ENCODE data around the gene PTPRN2. TPM values are rescaled to one million over a fixed set of nuclear protein-coding genes. Genes with fewer than 3 reads are reported as not detected.

Gene PTPRN2
- polyA plus RNA-seq, 1 experiment: 0.02 TPM

DNA sequence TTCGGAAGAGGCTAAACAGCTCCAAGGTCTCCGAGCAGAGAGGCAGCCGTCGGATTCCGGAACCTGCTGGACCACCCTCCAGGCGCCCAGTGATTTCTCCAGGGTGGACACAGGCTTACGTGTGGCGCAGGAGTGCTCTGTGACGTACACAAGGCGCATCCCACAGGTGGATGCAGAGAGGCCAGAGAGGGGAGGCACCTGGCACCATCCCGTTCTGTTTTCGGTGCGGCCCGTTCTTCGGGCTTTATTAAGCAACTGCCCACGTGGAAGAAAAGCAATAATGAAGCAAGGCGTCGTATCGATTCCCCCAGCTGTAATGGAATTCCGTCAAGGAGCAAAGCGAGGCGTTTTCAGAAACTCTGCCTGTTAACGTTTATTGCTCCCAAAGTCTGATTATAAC lies 163.6 kb downstream of the PTPRN2 start:
- Histone ChIP-seq H3K27ac (ENCODE audit: low read depth, low read length) (no peak overlapping the region), H3K9me3 (ENCODE audit: control insufficient read depth, insufficient read depth, low read length) (peaks cover 68% of the 10 kb centered on the region), H3K27me3 (ENCODE audit: control insufficient read depth, insufficient read depth, low read length) (no peaks in the 10 kb centered on the region), H3K4me3 (ENCODE audit: low read depth, low read length) (no peak overlapping the region)
- ChIA-PET CTCF (no interaction called here), POLR2A (no interaction called here)
- TF ChIP-seq, protein P1, sequence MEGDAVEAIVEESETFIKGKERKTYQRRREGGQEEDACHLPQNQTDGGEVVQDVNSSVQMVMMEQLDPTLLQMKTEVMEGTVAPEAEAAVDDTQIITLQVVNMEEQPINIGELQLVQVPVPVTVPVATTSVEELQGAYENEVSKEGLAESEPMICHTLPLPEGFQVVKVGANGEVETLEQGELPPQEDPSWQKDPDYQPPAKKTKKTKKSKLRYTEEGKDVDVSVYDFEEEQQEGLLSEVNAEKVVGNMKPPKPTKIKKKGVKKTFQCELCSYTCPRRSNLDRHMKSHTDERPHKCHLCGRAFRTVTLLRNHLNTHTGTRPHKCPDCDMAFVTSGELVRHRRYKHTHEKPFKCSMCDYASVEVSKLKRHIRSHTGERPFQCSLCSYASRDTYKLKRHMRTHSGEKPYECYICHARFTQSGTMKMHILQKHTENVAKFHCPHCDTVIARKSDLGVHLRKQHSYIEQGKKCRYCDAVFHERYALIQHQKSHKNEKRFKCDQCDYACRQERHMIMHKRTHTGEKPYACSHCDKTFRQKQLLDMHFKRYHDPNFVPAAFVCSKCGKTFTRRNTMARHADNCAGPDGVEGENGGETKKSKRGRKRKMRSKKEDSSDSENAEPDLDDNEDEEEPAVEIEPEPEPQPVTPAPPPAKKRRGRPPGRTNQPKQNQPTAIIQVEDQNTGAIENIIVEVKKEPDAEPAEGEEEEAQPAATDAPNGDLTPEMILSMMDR (IDR thresholded peaks at IDR 0.05; ENCODE audit: low read depth, low read length): no peak
- DNase-seq (ENCODE audit: low read depth, low spot score): no peak

DNA sequence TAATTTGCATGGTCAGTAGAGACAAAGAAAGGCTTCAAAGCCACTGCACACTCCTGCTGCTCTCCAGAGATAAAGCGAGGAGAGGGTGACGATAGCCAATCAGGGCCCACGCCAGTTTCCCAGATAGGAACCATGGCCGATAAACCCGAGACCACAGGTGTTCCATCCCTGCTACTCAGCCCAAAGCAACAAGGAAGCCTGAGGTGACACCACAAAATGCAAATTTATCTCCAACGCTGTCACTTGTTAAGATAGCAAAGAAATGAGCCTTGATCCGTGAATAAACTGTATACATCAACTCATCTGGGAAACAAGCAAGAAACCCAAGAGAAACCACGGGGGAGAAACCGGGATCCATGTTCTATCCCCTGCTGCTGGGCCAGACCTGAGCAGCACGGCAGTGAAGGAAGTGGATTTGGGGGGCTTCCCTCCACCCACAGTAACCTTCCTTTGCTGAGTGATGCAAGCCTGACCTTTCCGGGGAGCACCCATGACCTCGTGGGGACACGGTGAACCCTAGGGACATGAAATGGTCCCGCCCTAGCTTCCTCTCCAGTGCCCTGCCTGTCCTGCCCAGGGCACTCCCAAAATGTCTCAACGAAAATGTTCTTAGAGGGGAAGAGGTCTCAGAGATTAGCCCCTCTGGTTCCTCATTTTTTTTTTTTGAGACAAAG lies 164.6 kb downstream of the PTPRN2 start:
- H3K4me3 ChIP-seq (ENCODE audit: low read depth, low read length): no peak overlapping the region
- peaks cover 60% of the 10 kb centered on the region for H3K9me3 ChIP-seq (ENCODE audit: control insufficient read depth, insufficient read depth, low read length)
- ChIA-PET POLR2A (no interaction called here), CTCF (no interaction called here)
- TF ChIP-seq, protein P1 (IDR thresholded peaks at IDR 0.05; ENCODE audit: low read depth, low read length): no peak
- no peak overlapping the region for H3K27ac ChIP-seq (ENCODE audit: low read depth, low read length)
- no peak for DNase-seq (ENCODE audit: low read depth, low spot score)
- H3K27me3 ChIP-seq (ENCODE audit: control insufficient read depth, insufficient read depth, low read length): no peaks in the 10 kb centered on the region

DNA sequence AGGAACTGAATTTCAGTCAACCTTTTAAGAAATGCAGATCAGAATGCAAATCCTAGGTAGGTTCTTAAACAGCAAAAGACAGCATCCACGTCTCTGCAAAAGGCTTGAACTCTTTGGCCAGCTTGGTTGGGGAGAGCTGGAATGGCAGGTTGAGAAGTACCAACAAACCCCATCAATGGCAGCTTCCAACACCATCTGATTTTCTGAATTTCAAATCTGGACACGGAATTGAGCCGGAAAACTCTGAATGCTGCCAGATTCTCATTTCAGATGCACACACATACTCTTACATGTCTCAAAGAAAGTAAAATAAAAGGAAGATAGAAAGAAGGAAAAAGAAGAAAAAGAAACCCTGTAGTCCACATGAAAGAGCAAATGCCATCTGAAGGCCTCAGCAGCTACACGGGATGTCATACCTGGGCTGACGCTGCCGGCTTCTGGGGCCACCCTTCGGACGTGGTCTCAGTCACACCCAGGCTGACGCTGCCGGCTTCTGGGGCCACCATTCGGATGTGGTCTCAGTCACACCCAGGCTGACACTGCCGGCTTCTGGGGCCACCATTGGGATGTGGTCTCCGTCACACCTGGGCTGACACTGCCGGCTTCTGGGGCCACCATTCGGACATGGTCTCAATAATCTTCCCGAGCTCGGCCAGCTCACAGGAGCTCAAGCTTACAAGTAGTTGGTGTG lies 165.3 kb downstream of the PTPRN2 start:
- CTCF ChIA-PET: no interaction called here
- H3K27ac ChIP-seq (ENCODE audit: low read depth, low read length): no peak overlapping the region
- peaks cover 57% of the 10 kb centered on the region for H3K9me3 ChIP-seq (ENCODE audit: control insufficient read depth, insufficient read depth, low read length)
- no peaks in the 10 kb centered on the region for H3K27me3 ChIP-seq (ENCODE audit: control insufficient read depth, insufficient read depth, low read length)
- no peak for DNase-seq (ENCODE audit: low read depth, low spot score)
- H3K4me3 ChIP-seq (ENCODE audit: low read depth, low read length): no peak overlapping the region
- TF ChIP-seq, protein P1 (IDR thresholded peaks at IDR 0.05; ENCODE audit: low read depth, low read length): no peak
- POLR2A ChIA-PET: no interaction called here

DNA sequence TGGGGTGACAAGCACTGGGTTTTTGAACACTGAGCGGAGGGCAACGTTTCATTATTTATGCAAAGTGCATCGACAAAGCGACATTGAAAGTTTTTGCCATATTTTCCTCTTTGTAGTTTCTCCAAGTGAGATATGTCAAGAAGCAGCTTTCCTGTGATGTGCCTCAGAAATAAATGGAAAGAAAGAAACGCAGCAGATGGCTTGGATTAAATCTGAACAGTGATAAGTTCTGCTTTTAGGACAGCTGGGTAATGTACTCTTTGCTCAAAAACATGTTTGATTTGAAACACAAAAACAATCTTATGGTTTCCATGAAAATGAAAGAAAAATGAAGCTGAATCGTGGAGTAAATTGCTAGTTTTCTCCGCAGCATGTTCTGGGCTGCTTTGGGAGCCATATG lies 166.3 kb downstream of the PTPRN2 start:
- Histone ChIP-seq H3K4me3 (ENCODE audit: low read depth, low read length) (no peak overlapping the region), H3K9me3 (ENCODE audit: control insufficient read depth, insufficient read depth, low read length) (peaks cover 66% of the 10 kb centered on the region), H3K27me3 (ENCODE audit: control insufficient read depth, insufficient read depth, low read length) (no peaks in the 10 kb centered on the region), H3K27ac (ENCODE audit: low read depth, low read length) (no peak overlapping the region)
- ChIA-PET CTCF (no interaction called here), POLR2A (no interaction called here)
- TF ChIP-seq, protein P1 (IDR thresholded peaks at IDR 0.05; ENCODE audit: low read depth, low read length): no peak
- no peak for DNase-seq (ENCODE audit: low read depth, low spot score)

DNA sequence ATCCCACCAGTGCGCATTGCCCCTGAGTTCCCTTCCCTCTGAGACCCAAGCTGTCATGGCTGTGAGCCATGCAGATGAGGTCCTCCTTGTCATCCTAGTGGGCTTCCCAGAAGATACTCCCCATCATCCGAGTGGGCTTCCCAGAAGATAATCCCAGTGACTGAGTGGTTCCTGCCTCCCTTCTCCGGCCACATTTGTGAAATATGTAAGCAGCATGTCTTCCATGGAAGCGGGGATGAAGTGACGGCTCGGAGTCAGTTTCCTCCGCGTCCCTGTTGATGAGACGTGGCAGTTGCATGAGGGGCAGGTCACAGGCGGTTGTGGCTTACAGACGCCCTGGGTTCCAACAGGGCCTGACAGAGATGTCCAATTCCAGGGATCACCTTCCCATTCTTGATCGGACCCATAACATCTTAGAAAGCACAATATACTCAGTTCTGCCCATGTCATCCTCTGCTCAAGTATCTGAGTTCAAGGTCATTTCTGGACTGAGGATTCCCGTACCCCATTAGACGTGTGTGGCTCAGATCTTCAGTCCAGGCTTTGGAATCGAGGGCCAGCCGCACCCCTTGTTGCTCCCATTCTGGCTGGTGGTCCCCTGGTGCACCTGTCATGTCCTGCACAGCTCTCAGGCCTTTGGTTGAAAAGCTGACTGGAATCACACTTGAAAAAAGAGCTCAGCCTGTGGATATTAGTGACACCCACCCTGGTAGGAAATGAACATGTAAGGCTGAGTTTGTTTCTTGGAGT lies 166.9 kb downstream of the PTPRN2 start:
- H3K4me3 ChIP-seq (ENCODE audit: low read depth, low read length): no peak overlapping the region
- no peak for DNase-seq (ENCODE audit: low read depth, low spot score)
- TF ChIP-seq, protein P1 (IDR thresholded peaks at IDR 0.05; ENCODE audit: low read depth, low read length): no peak
- H3K9me3 ChIP-seq (ENCODE audit: control insufficient read depth, insufficient read depth, low read length): peaks cover 70% of the 10 kb centered on the region
- H3K27ac ChIP-seq (ENCODE audit: low read depth, low read length): no peak overlapping the region
- POLR2A ChIA-PET: no interaction called here
- H3K27me3 ChIP-seq (ENCODE audit: control insufficient read depth, insufficient read depth, low read length): no peaks in the 10 kb centered on the region
- CTCF ChIA-PET: no interaction called here
